DOHH2 (cell line): Measurements from ENCODE around the gene KCNJ12.
"Not testable (repeated sequence)": the region's sequence is repeated elsewhere in the genome, so short reads cannot be mapped to it uniquely, and the experiment has no call there.

Experiments used
- H3F3A ChIP-seq: fragments of 200-600 bp; sonication (generic), shearing (Covaris generic); 2 replicates; pipeline ENCODE4 v1.6.0; 2016; ENCODE audit warnings: antibody characterized with exemption, mild to moderate bottlenecking; ENCODE audit not compliant: control insufficient read depth, insufficient read depth
- H3K27ac ChIP-seq: fragments of 200-600 bp; sonication (generic); 2 replicates; pipeline ENCODE4 v1.5.1; 2014; ENCODE audit warnings: low read depth, mild to moderate bottlenecking, low read length, moderate library complexity
- H3K27me3 ChIP-seq: fragments of 200-600 bp; sonication (generic); 2 replicates; pipeline ENCODE4 v1.6.1; 2014; ENCODE audit warnings: mild to moderate bottlenecking, low read length, mixed read lengths; ENCODE audit not compliant: control insufficient read depth
- H3K36me3 ChIP-seq: fragments of 200-600 bp; sonication (generic); 2 replicates; pipeline ENCODE4 v1.6.1; 2014; ENCODE audit warnings: mild to moderate bottlenecking, low read length, moderate library complexity, mixed read lengths; ENCODE audit not compliant: control insufficient read depth
- H3K4me1 ChIP-seq: fragments of 200-600 bp; sonication (generic); 2 replicates; pipeline ENCODE4 v1.6.1; 2014; ENCODE audit warnings: mild to moderate bottlenecking, low read length, mixed read lengths; ENCODE audit not compliant: control insufficient read depth
- H3K4me2 ChIP-seq: fragments of 200-600 bp; sonication (generic); 2 replicates; pipeline ENCODE4 v1.6.0; 2014; ENCODE audit warnings: mild to moderate bottlenecking, low read length, moderate library complexity
- H3K4me3 ChIP-seq: fragments of 200-600 bp; sonication (generic); 2 replicates; pipeline ENCODE4 v1.5.1; 2014; ENCODE audit warnings: mild to moderate bottlenecking, low read length, mixed read lengths
- H3K79me2 ChIP-seq: fragments of 200-600 bp; sonication (generic); 2 replicates; pipeline ENCODE4 v1.6.1; 2014; ENCODE audit warnings: mild to moderate bottlenecking, low read length, mixed read lengths; ENCODE audit not compliant: control insufficient read depth
- H3K9me2 ChIP-seq: fragments of 200-600 bp; sonication (generic); replicated peaks from 2 replicates; pipeline ENCODE4 v1.6.1; 2014; ENCODE audit warnings: mild to moderate bottlenecking, low read length, mixed read lengths; ENCODE audit not compliant: control insufficient read depth
- H3K9me3 ChIP-seq: fragments of 200-600 bp; sonication (generic); 2 replicates; pipeline ENCODE4 v1.6.1; 2014; ENCODE audit warnings: antibody characterized with exemption, low read length, mixed read lengths; ENCODE audit not compliant: control insufficient read depth, insufficient read depth
- H4K20me1 ChIP-seq: fragments of 200-600 bp; sonication (generic); 2 replicates; pipeline ENCODE4 v1.6.0; 2014; ENCODE audit warnings: low read depth, mild to moderate bottlenecking, antibody characterized with exemption, low read length, moderate library complexity; ENCODE audit not compliant: control insufficient read depth, insufficient read depth
- CTCF ChIP-seq: fragments of 200-600 bp; sonication (generic); IDR thresholded peaks from one replicate; pipeline ENCODE4 v1.5.1; 2014; ENCODE audit warnings: antibody characterized with exemption, mild to moderate bottlenecking, low read depth, low read length; ENCODE audit not compliant: poor library complexity, severe bottlenecking
- EZH2phosphoT487 ChIP-seq: fragments of 200-600 bp; sonication (generic); IDR thresholded peaks from 2 replicates; pipeline ENCODE4 v1.6.1; 2017; ENCODE audit warnings: borderline replicate concordance, mild to moderate bottlenecking, antibody characterized with exemption, low read length, moderate library complexity, mixed read lengths

KCNJ12 gene

GRCh38 chr17:21454441-21454840 is 78.3 kb downstream of the KCNJ12 start:
- H3F3A ChIP-seq: no peaks in the 10 kb centered on the region
- no peak for TF ChIP-seq EZH2phosphoT487
- no peak for TF ChIP-seq CTCF
- no peak overlapping the region for H3K4me3 ChIP-seq
- H3K9me2 ChIP-seq: no peaks in the 10 kb centered on the region
- no peaks in the 10 kb centered on the region; the same call in 1 of the 2 replicates for H3K27me3 ChIP-seq
- no peaks in the 10 kb centered on the region for H4K20me1 ChIP-seq
- H3K79me2 ChIP-seq: no peaks in the 10 kb centered on the region
- H3K36me3 ChIP-seq: no peaks in the 10 kb centered on the region
- no peaks in the 10 kb centered on the region for H3K4me1 ChIP-seq
- no peak overlapping the region for H3K27ac ChIP-seq
- H3K9me3 ChIP-seq: no peaks in the 10 kb centered on the region
- H3K4me2 ChIP-seq: no peak overlapping the region

DNA sequence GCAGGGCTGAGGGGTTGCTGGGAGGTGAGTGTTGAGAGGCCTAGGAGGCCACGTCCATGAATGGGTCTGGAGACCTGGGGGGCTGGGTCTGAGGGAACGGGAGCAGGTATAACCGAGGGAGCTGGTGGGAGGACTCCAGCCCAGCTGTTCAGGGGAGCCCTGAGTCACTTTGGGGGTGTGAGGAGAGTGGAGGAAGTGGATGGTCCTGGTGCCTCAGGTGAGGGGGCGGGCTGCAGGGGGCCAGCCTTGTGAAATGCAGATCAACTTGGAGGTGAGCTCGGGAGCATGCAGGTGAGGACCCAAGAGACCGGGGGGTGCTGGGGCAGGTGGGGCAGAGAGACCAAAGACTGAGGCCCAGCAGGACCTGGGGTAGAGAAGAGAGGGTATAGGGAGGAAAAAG is 79.6 kb downstream of the KCNJ12 start:
- Histone ChIP-seq H3K4me3 (no peak overlapping the region), H3K4me1 (no peaks in the 10 kb centered on the region), H3K27ac (no peak overlapping the region), H3K36me3 (no peaks in the 10 kb centered on the region), H3K9me3 (no peaks in the 10 kb centered on the region), H3K9me2 (no peaks in the 10 kb centered on the region), H3K79me2 (no peaks in the 10 kb centered on the region), H3F3A (no peaks in the 10 kb centered on the region), H3K4me2 (no peak overlapping the region), H4K20me1 (no peaks in the 10 kb centered on the region), H3K27me3 (no peaks in the 10 kb centered on the region; the same call in 1 of the 2 replicates)
- TF ChIP-seq CTCF (no peak), EZH2phosphoT487 (no peak)

- H4K20me1 ChIP-seq, H3K9me3 ChIP-seq, H3K36me3 ChIP-seq, H3K4me3 ChIP-seq, H3K27me3 ChIP-seq, H3K79me2 ChIP-seq, H3K9me2 ChIP-seq, H3K4me1 ChIP-seq, H3K27ac ChIP-seq, H3K4me2 ChIP-seq, H3F3A ChIP-seq: not testable (repeated sequence)
Observed at GRCh38 chr17:21456449-21456848, 80.3 kb downstream of the KCNJ12 start.

GRCh38 chr17:21457051-21458026 is 81.2 kb downstream of the KCNJ12 start:
- Histone ChIP-seq H3K36me3 (no peaks in the 10 kb centered on the region), H3K79me2 (no peaks in the 10 kb centered on the region), H3K4me2 (no peak overlapping the region), H4K20me1 (no peaks in the 10 kb centered on the region), H3F3A (no peaks in the 10 kb centered on the region), H3K4me3 (no peak overlapping the region), H3K4me1 (no peaks in the 10 kb centered on the region), H3K9me2 (no peaks in the 10 kb centered on the region), H3K27ac (no peak overlapping the region), H3K27me3 (no peaks in the 10 kb centered on the region; the same call in 1 of the 2 replicates), H3K9me3 (no peaks in the 10 kb centered on the region)
- TF ChIP-seq EZH2phosphoT487: no peak
- TF ChIP-seq CTCF: peak; percentile 89
